ENCODE results near the gene CAMTA1.

DNA sequence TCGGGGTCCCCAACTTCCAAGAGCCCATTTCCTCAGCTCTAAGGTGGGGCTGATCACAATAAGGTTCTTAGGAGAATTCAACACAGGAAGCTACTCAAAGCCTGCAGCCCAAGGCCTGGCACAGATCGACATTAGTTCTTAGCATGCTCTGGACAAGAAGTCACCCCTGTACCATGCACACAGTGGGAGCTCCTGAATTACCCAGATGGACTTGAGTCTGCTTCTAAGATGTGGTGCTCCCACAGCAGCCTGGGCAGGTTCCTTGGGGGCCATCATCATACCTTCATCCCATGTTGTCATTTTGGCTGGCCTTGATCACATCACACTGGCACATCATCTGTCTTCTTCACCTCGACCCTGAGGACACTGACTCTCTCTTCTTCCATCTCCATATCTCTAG is 832.6 kb downstream of the CAMTA1 start:
- TF ChIP-seq, protein P1, sequence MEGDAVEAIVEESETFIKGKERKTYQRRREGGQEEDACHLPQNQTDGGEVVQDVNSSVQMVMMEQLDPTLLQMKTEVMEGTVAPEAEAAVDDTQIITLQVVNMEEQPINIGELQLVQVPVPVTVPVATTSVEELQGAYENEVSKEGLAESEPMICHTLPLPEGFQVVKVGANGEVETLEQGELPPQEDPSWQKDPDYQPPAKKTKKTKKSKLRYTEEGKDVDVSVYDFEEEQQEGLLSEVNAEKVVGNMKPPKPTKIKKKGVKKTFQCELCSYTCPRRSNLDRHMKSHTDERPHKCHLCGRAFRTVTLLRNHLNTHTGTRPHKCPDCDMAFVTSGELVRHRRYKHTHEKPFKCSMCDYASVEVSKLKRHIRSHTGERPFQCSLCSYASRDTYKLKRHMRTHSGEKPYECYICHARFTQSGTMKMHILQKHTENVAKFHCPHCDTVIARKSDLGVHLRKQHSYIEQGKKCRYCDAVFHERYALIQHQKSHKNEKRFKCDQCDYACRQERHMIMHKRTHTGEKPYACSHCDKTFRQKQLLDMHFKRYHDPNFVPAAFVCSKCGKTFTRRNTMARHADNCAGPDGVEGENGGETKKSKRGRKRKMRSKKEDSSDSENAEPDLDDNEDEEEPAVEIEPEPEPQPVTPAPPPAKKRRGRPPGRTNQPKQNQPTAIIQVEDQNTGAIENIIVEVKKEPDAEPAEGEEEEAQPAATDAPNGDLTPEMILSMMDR (conservative IDR thresholded peaks at IDR 0.05; ENCODE audit: low read length) = no peak
- TF ChIP-seq EZH2phosphoT487 (IDR thresholded peaks at IDR 0.05; ENCODE audit: borderline replicate concordance, low read depth, low read length) = no peak
